ENCODE results near the gene LHCGR.

GRCh38 chr2:48771241-48772014, 15.9 kb upstream of the LHCGR start:
- no peak for TF ChIP-seq CTCF (conservative IDR thresholded peaks at IDR 0.05; ENCODE audit: low read length)
- TF ChIP-seq EZH2phosphoT487 (IDR thresholded peaks at IDR 0.05; ENCODE audit: borderline replicate concordance, low read depth, low read length) = no peak
